Activated CD4-positive, CD25-positive, alpha-beta regulatory T cell treated with anti-CD3 and anti-CD28 coated beads, Interleukin-2, amount 50 U/mL, for 16 hours (primary cell): Measurements from ENCODE around the gene SEC16B.
"Not testable (repeated sequence)": the region's sequence is repeated elsewhere in the genome, so short reads cannot be mapped to it uniquely, and the experiment has no call there.

Experiments used
- DNase-seq: peaks from one replicate; pipeline ENCODE4 v3.0.0-alpha.2; 2020; ENCODE audit warnings: low read depth, low spot score

SEC16B gene

GRCh38 chr1:177969825-177970371 lies at the start of gene SEC16B:
Gene SEC16B, minus strand, starts transcription at chr1:177970058. Its CDS starts 2,077 bp downstream, at chr1:177967981.
- DNase-seq, result no peak

GRCh38 chr1:178019622-178020021 lies 49.8 kb upstream of the SEC16B start:
- no peak for DNase-seq

- DNase-seq, result no peak
These were observed 49.4 kb upstream of the SEC16B start for GRCh38 chr1:178019208-178019607.

GRCh38 chr1:178017517-178017916 lies 47.7 kb upstream of the SEC16B start:
- no peak for DNase-seq

- no peak for DNase-seq
These were observed 42.1 kb upstream of the SEC16B start for GRCh38 chr1:178011864-178012503.

- DNase-seq, result no peak
These were observed 41.6 kb upstream of the SEC16B start for GRCh38 chr1:178011465-178011828.

- no peak for DNase-seq
These were observed 41.0 kb upstream of the SEC16B start for GRCh38 chr1:178010674-178011464.

- DNase-seq, result no peak
These were observed 36.2 kb upstream of the SEC16B start for GRCh38 chr1:178006043-178006442.

GRCh38 chr1:178005450-178005849 lies 35.6 kb upstream of the SEC16B start:
- DNase-seq, result no peak

- DNase-seq, result no peak
These were observed 35.1 kb upstream of the SEC16B start for GRCh38 chr1:178004926-178005391.

GRCh38 chr1:177998696-177999631 lies 29.1 kb upstream of the SEC16B start:
- DNase-seq, result no peak

GRCh38 chr1:177996957-177997356 lies 27.1 kb upstream of the SEC16B start:
- DNase-seq, result no peak

GRCh38 chr1:177995369-177995768 lies 25.5 kb upstream of the SEC16B start:
- no peak for DNase-seq

GRCh38 chr1:177986281-177986680 lies 16.4 kb upstream of the SEC16B start:
- not testable (repeated sequence) for DNase-seq

- no peak for DNase-seq
These were observed 14.9 kb upstream of the SEC16B start for GRCh38 chr1:177984761-177985160.

GRCh38 chr1:177984136-177984525 lies 14.3 kb upstream of the SEC16B start:
- no peak for DNase-seq

GRCh38 chr1:177983482-177984135 lies 13.8 kb upstream of the SEC16B start:
- no peak for DNase-seq

- DNase-seq, result no peak
These were observed 13.2 kb upstream of the SEC16B start for GRCh38 chr1:177983077-177983476.

GRCh38 chr1:177981200-177981599 lies 11.3 kb upstream of the SEC16B start:
- DNase-seq, result no peak

GRCh38 chr1:177979272-177979671 lies 9.4 kb upstream of the SEC16B start:
- DNase-seq, result no peak

- no peak for DNase-seq
These were observed 8.7 kb upstream of the SEC16B start for GRCh38 chr1:177978530-177978929.
